HL-60 (cell line): ENCODE measurements around the gene TACC2.

Experiments used
- DNase-seq, 2 experiments: peaks; one replicate each; pipeline ENCODE4 v3.0.0-alpha.2; 2010 to 2020; ENCODE audit warnings: low read depth in 1 of 2, low spot score in 1 of 2
- H3K27ac ChIP-seq: fragments of 250-450 bp; sonication (Bioruptor Pico); replicated peaks from 2 replicates; pipeline ENCODE4 v1.5.1; 2020; ENCODE audit warnings: mild to moderate bottlenecking, moderate library complexity
- H3K27me3 ChIP-seq: fragments of 250-450 bp; sonication (Bioruptor Pico); 2 replicates; pipeline ENCODE4 v1.5.1; 2021; ENCODE audit warnings: mild to moderate bottlenecking, moderate library complexity; ENCODE audit not compliant: insufficient read depth, poor library complexity, severe bottlenecking
- H3K4me3 ChIP-seq: replicated peaks from 2 replicates; pipeline ENCODE4 v1.5.1; 2011; ENCODE audit warnings: mild to moderate bottlenecking, control low read depth, low read length; ENCODE audit not compliant: insufficient read depth
- GABPA ChIP-seq: IDR thresholded peaks from 2 replicates; pipeline ENCODE4 v1.6.1; 2012; ENCODE audit warnings: low read depth
- POLR2AphosphoS5 ChIP-seq: IDR thresholded peaks from 2 replicates; pipeline ENCODE4 v1.6.1; 2012; ENCODE audit warnings: low read depth
- SPI1 ChIP-seq: IDR thresholded peaks from 2 replicates; pipeline ENCODE4 v1.6.1; 2012; ENCODE audit warnings: low read depth, mild to moderate bottlenecking, borderline replicate concordance
- TF ChIP-seq, protein P1 (sequence below): IDR thresholded peaks from one replicate; pipeline ENCODE4 v1.5.1; 2011; ENCODE audit warnings: low read length, control low read depth, inconsistent platforms; ENCODE audit not compliant: insufficient read depth
- TF ChIP-seq, protein P2 (sequence below): IDR thresholded peaks from 2 replicates; pipeline ENCODE4 v1.6.1; 2012; ENCODE audit warnings: low read depth; ENCODE audit not compliant: insufficient replicate concordance

Gene TACC2

GRCh38 chr10:122298598-122299301 is 309.8 kb downstream of the TACC2 start:
- peak; percentile 12 to 55 for DNase-seq
- H3K27me3 ChIP-seq, result no peaks in the 10 kb centered on the region
- no peak overlapping the region for H3K4me3 ChIP-seq
- H3K27ac ChIP-seq, result no peak overlapping the region
- TF ChIP-seq, protein P1, sequence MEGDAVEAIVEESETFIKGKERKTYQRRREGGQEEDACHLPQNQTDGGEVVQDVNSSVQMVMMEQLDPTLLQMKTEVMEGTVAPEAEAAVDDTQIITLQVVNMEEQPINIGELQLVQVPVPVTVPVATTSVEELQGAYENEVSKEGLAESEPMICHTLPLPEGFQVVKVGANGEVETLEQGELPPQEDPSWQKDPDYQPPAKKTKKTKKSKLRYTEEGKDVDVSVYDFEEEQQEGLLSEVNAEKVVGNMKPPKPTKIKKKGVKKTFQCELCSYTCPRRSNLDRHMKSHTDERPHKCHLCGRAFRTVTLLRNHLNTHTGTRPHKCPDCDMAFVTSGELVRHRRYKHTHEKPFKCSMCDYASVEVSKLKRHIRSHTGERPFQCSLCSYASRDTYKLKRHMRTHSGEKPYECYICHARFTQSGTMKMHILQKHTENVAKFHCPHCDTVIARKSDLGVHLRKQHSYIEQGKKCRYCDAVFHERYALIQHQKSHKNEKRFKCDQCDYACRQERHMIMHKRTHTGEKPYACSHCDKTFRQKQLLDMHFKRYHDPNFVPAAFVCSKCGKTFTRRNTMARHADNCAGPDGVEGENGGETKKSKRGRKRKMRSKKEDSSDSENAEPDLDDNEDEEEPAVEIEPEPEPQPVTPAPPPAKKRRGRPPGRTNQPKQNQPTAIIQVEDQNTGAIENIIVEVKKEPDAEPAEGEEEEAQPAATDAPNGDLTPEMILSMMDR, result peak; percentile 72
- TF ChIP-seq GABPA, result no peak

DNA sequence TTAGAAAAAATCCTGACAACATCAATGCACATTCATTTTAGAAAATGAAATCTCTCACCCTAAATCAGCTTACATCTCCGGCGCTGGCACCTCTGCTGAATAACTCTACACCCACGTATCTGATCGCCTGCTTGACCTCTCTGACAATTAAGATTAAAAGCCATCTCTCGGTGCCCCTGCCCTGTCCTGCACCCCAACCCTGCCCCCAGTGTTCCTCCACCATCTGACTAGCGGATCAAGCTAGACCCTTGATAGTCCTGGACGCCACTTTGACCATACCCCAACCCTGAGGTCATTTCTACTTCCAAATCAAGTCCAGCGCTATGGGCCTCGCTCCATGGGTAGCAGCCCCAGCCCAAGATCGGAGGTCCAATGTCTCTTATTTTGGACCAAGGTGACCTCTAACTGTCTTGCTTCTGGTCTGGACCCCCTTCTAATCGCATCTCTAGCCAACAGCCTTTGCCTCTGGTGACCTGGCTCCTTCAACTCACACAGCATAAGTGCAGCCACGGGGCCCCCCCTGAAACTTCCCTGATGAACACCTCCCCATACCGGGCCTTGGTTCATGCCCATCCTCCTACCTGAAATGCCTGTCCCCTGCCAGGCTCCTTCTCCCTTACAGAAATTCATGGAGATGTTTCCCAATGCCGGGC is 310.6 kb downstream of the TACC2 start:
- Histone ChIP-seq H3K4me3 (no peak overlapping the region), H3K27ac (no peak overlapping the region), H3K27me3 (no peaks in the 10 kb centered on the region)
- TF ChIP-seq, protein P2, sequence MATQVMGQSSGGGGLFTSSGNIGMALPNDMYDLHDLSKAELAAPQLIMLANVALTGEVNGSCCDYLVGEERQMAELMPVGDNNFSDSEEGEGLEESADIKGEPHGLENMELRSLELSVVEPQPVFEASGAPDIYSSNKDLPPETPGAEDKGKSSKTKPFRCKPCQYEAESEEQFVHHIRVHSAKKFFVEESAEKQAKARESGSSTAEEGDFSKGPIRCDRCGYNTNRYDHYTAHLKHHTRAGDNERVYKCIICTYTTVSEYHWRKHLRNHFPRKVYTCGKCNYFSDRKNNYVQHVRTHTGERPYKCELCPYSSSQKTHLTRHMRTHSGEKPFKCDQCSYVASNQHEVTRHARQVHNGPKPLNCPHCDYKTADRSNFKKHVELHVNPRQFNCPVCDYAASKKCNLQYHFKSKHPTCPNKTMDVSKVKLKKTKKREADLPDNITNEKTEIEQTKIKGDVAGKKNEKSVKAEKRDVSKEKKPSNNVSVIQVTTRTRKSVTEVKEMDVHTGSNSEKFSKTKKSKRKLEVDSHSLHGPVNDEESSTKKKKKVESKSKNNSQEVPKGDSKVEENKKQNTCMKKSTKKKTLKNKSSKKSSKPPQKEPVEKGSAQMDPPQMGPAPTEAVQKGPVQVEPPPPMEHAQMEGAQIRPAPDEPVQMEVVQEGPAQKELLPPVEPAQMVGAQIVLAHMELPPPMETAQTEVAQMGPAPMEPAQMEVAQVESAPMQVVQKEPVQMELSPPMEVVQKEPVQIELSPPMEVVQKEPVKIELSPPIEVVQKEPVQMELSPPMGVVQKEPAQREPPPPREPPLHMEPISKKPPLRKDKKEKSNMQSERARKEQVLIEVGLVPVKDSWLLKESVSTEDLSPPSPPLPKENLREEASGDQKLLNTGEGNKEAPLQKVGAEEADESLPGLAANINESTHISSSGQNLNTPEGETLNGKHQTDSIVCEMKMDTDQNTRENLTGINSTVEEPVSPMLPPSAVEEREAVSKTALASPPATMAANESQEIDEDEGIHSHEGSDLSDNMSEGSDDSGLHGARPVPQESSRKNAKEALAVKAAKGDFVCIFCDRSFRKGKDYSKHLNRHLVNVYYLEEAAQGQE, result no peak
- TF ChIP-seq GABPA, result no peak
- TF ChIP-seq, protein P1, result no peak
- no peak for TF ChIP-seq SPI1
- TF ChIP-seq POLR2AphosphoS5, result no peak
- no peak for DNase-seq

DNA sequence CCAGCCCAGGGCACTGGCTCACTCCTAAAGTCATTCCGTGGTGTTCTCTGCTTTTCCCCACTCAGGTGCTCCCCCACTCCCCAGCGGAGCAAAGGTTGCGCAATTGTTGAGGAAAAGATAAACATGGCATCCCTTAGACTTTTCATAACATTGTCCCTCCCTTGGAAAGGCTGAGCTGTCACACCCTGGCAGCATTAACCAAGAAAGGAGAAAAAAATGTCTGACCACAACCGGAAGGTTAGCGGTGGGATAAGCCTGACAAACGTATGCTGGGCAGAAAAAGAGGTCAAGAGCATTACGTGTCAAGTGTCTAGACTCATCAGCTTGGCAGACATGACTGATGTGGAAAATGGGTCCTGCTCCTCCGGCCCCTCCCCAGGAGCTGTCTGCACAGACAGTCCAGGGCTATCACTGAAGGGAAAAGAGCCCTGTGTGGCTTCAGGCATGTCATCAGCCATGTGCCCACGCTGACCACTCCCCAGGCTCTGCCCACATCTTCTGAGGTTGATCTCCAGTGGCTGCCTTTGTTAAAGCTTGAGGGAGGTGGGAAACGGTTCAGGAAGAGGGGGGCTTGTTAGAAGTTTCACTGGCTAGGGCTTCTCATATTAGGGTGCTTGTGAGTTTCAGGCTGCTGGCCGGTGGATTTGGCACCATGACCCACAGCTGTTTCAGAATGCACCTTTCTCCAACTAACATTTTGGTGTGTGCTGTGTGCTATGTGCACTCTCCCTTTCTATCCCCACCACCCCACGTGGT is 312.3 kb downstream of the TACC2 start:
- Histone ChIP-seq H3K27me3 (no peaks in the 10 kb centered on the region), H3K27ac (no peak overlapping the region), H3K4me3 (no peak overlapping the region)
- DNase-seq, result no peak
- no peak for TF ChIP-seq POLR2AphosphoS5
- TF ChIP-seq, protein P2, result no peak
- TF ChIP-seq SPI1, result no peak
- no peak for TF ChIP-seq GABPA
- TF ChIP-seq, protein P1, result no peak
